WTC11 (cell line): ENCODE results near the gene IZUMO4. TPM values are rescaled to one million over a fixed set of nuclear protein-coding genes. Genes with fewer than 3 reads are reported as not detected.
A peak's percentile ranks its signal among the peaks of the same experiment; 100 is the strongest.

ENCODE experiments used
- ATAC-seq: fragments of 200-7000 bp; cut with Tn5 transposase; 2 replicates; pipeline ENCODE4 v1.10.0; 2021; ENCODE audit warnings: mild to moderate bottlenecking, moderate library complexity
- CTCF ChIA-PET: fragments of 300-600 bp; sonication (Branson Sonifier 250); formaldehyde crosslinking; loops from one replicate; lab custom pipeline; 2021; ENCODE audit warnings: antibody characterized with exemption; lab: Charles Lee
- POLR2A ChIA-PET: fragments of 350-600 bp; sonication (Branson Sonifier 250); formaldehyde crosslinking; loops from one replicate; lab custom pipeline; 2021; ENCODE audit warnings: antibody characterized with exemption; lab: Charles Lee
- DNase-seq: peaks from one replicate; pipeline ENCODE4 v3.0.0; 2021; ENCODE audit warnings: low spot score
- H3K27ac Mint-ChIP-seq: 2 replicates; pipeline ENCODE4 v1.8.0; 2021; ENCODE audit warnings: mixed read lengths
- H3K27me3 Mint-ChIP-seq: 2 replicates; pipeline ENCODE4 v1.8.0; 2021; ENCODE audit warnings: low read depth, mild to moderate bottlenecking, moderate library complexity, mixed read lengths
- H3K36me3 Mint-ChIP-seq: 2 replicates; pipeline ENCODE4 v1.8.0; 2021; ENCODE audit warnings: mixed read lengths
- H3K4me1 Mint-ChIP-seq: 2 replicates; pipeline ENCODE4 v1.8.0; 2022; ENCODE audit warnings: mixed read lengths
- H3K4me3 Mint-ChIP-seq: 2 replicates; pipeline ENCODE4 v1.8.0; 2021; ENCODE audit warnings: mild to moderate bottlenecking, moderate library complexity, mixed read lengths
- H3K9me3 Mint-ChIP-seq: 2 replicates; pipeline ENCODE4 v1.8.0; 2021; ENCODE audit warnings: mixed read lengths
- ATF1 ChIP-seq: sonication (generic); formaldehyde crosslinking; IDR thresholded peaks from 2 replicates; pipeline ENCODE4 v1.8.1; 2023; ENCODE audit warnings: mild to moderate bottlenecking, moderate library complexity, missing genetic modification reagents
- ATF3 ChIP-seq: sonication (generic); formaldehyde crosslinking; conservative IDR thresholded peaks from 2 replicates; pipeline ENCODE4 v1.8.1; 2022; ENCODE audit warnings: mild to moderate bottlenecking, missing genetic modification reagents
- CREM ChIP-seq: sonication (generic); formaldehyde crosslinking; IDR thresholded peaks from 2 replicates; pipeline ENCODE4 v1.8.1; 2022; ENCODE audit warnings: mild to moderate bottlenecking, missing genetic modification reagents, moderate library complexity
- ELF4 ChIP-seq: sonication (generic); formaldehyde crosslinking; IDR thresholded peaks from 2 replicates; pipeline ENCODE4 v1.8.1; 2022; ENCODE audit warnings: low read depth, mild to moderate bottlenecking, moderate library complexity, missing genetic modification reagents
- ESRRA ChIP-seq: sonication (generic); formaldehyde crosslinking; IDR thresholded peaks from 2 replicates; pipeline ENCODE4 v1.8.1; 2022; ENCODE audit warnings: mild to moderate bottlenecking, missing genetic modification reagents, borderline replicate concordance
- FOXJ3 ChIP-seq: sonication (generic); formaldehyde crosslinking; IDR thresholded peaks from 2 replicates; pipeline ENCODE4 v1.9.0; 2021; ENCODE audit warnings: missing genetic modification reagents, mild to moderate bottlenecking, borderline replicate concordance
- FOXK1 ChIP-seq: sonication (generic); formaldehyde crosslinking; IDR thresholded peaks from 2 replicates; pipeline ENCODE4 v1.8.0; 2022; ENCODE audit warnings: mild to moderate bottlenecking, moderate library complexity, missing genetic modification reagents
- GRHL2 ChIP-seq: fragments of 250-450 bp; sonication (Bioruptor Pico); IDR thresholded peaks from 2 replicates; pipeline ENCODE4 v1.8.0; 2022; ENCODE audit warnings: mild to moderate bottlenecking, moderate library complexity; ENCODE audit not compliant: insufficient replicate concordance, severe bottlenecking
- GTF2I ChIP-seq: fragments of 250-450 bp; sonication (Bioruptor Pico); conservative IDR thresholded peaks from 2 replicates; pipeline ENCODE4 v1.4.0; 2021; ENCODE audit warnings: mild to moderate bottlenecking
- HMGA2 ChIP-seq: fragments of 250-450 bp; sonication (Bioruptor Pico); IDR thresholded peaks from 2 replicates; pipeline ENCODE4 v1.4.0; 2021; ENCODE audit warnings: mild to moderate bottlenecking, moderate library complexity
- IRF2 ChIP-seq: sonication (generic); formaldehyde crosslinking; IDR thresholded peaks from 2 replicates; pipeline ENCODE4 v1.8.0; 2022; ENCODE audit warnings: low read depth, missing genetic modification reagents, borderline replicate concordance
- JAZF1 ChIP-seq: fragments of 250-450 bp; sonication (Bioruptor Pico); IDR thresholded peaks from 2 replicates; pipeline ENCODE4 v1.9.0; 2021; ENCODE audit warnings: moderate library complexity, mild to moderate bottlenecking, inconsistent platforms
- NR1H2 ChIP-seq: sonication (generic); formaldehyde crosslinking; IDR thresholded peaks from 2 replicates; pipeline ENCODE4 v1.9.0; 2021; ENCODE audit warnings: mild to moderate bottlenecking, moderate library complexity, missing genetic modification reagents
- PRDM15 ChIP-seq: sonication (generic); formaldehyde crosslinking; IDR thresholded peaks from 2 replicates; pipeline ENCODE4 v1.8.0; 2022; ENCODE audit warnings: missing genetic modification reagents
- RELA ChIP-seq: sonication (generic); formaldehyde crosslinking; IDR thresholded peaks from 2 replicates; pipeline ENCODE4 v1.8.1; 2022; ENCODE audit warnings: missing genetic modification reagents, mild to moderate bottlenecking, borderline replicate concordance
- ZNF121 ChIP-seq: sonication (generic); formaldehyde crosslinking; IDR thresholded peaks from 2 replicates; pipeline ENCODE4 v1.8.0; 2023; ENCODE audit warnings: missing genetic modification reagents
- ZNF219 ChIP-seq: sonication (generic); formaldehyde crosslinking; IDR thresholded peaks from 2 replicates; pipeline ENCODE4 v1.8.0; 2023; ENCODE audit warnings: missing genetic modification reagents, mild to moderate bottlenecking, borderline replicate concordance
- ZNF281 ChIP-seq: sonication (generic); formaldehyde crosslinking; IDR thresholded peaks from 2 replicates; pipeline ENCODE4 v1.8.0; 2023; ENCODE audit warnings: mild to moderate bottlenecking, missing genetic modification reagents
- total RNA-seq: library from RNA; stranded (reverse); gene quantifications from 3 replicates; pipeline ENCODE4 v1.2.3, GENCODE V29; 2021
- TF ChIP-seq, protein P1 (sequence below): sonication (generic); formaldehyde crosslinking; IDR thresholded peaks from 2 replicates; pipeline ENCODE4 v1.8.0; 2022; ENCODE audit warnings: mild to moderate bottlenecking, missing genetic modification reagents
- TF ChIP-seq, protein P2 (sequence below): sonication (generic); formaldehyde crosslinking; IDR thresholded peaks from 2 replicates; pipeline ENCODE4 v1.8.0; 2022; ENCODE audit warnings: mild to moderate bottlenecking, missing genetic modification reagents
- TF ChIP-seq, protein P3 (sequence below): sonication (generic); formaldehyde crosslinking; IDR thresholded peaks from 2 replicates; pipeline ENCODE4 v1.8.0; 2022; ENCODE audit warnings: mild to moderate bottlenecking, missing genetic modification reagents
- TF ChIP-seq, protein P4 (sequence below): sonication (generic); formaldehyde crosslinking; IDR thresholded peaks from 2 replicates; pipeline ENCODE4 v1.8.1; 2022; ENCODE audit warnings: mild to moderate bottlenecking, moderate library complexity, missing genetic modification reagents
- TF ChIP-seq, protein P5 (sequence below): sonication (generic); formaldehyde crosslinking; IDR thresholded peaks from 2 replicates; pipeline ENCODE4 v1.8.1; 2022; ENCODE audit warnings: missing genetic modification reagents, borderline replicate concordance

IZUMO4 gene
- total RNA-seq, 1 experiment from 2014 or later: 1.9 TPM

GRCh38 chr19:2062389-2062729, 34.4 kb upstream of the IZUMO4 start:
- ChIA-PET CTCF (interaction anchor here (0.9 to 1.0 kb wide), 4 partner anchors 8 to 132 kb away, joined by 4 to 5 read pairs (median 4); no protein-coding TSS in a partner anchor), POLR2A (interaction anchor here (0.6 to 0.9 kb wide), 4 partner anchors 10 to 307 kb away, joined by 3 to 4 read pairs (median 3); no protein-coding TSS in a partner anchor)
- Mint-ChIP-seq H3K36me3 (no peaks in the 10 kb centered on the region), H3K4me1 (peaks cover 28% of the 10 kb centered on the region), H3K27ac (peak overlapping the region; percentile 97), H3K27me3 (no peaks in the 10 kb centered on the region), H3K4me3 (peak overlapping the region; percentile 87), H3K9me3 (no peaks in the 10 kb centered on the region)
- no peak for DNase-seq
- TF ChIP-seq CREM (0 out of 2 replicates have a peak, but pooled peaks have one; percentile 35), NR1H2 (CRISPR knock-in tag) (no peak), RELA (CRISPR knock-in tag) (0 out of 2 replicates have a peak, but pooled peaks have one; percentile 33)
- ATAC-seq: no peak

- TF ChIP-seq, protein P1, sequence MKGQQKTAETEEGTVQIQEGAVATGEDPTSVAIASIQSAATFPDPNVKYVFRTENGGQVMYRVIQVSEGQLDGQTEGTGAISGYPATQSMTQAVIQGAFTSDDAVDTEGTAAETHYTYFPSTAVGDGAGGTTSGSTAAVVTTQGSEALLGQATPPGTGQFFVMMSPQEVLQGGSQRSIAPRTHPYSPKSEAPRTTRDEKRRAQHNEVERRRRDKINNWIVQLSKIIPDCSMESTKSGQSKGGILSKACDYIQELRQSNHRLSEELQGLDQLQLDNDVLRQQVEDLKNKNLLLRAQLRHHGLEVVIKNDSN (CRISPR knock-in tag): no peak
- TF ChIP-seq ZNF281 (CRISPR knock-in tag) (no peak), JAZF1 (CRISPR knock-in tag) (no peak), HMGA2 (CRISPR knock-in tag) (no peak), ESRRA (CRISPR knock-in tag) (no peak), ZNF121 (CRISPR knock-in tag) (no peak), ATF3 (CRISPR knock-in tag) (no peak), ELF4 (CRISPR knock-in tag) (no peak), PRDM15 (CRISPR knock-in tag) (no peak), FOXJ3 (no peak), GRHL2 (CRISPR knock-in tag) (no peak), GTF2I (CRISPR knock-in tag) (no peak), FOXK1 (no peak), ATF1 (CRISPR knock-in tag) (no peak), IRF2 (CRISPR knock-in tag) (no peak), ZNF219 (CRISPR knock-in tag) (no peak)
- TF ChIP-seq, protein P2, sequence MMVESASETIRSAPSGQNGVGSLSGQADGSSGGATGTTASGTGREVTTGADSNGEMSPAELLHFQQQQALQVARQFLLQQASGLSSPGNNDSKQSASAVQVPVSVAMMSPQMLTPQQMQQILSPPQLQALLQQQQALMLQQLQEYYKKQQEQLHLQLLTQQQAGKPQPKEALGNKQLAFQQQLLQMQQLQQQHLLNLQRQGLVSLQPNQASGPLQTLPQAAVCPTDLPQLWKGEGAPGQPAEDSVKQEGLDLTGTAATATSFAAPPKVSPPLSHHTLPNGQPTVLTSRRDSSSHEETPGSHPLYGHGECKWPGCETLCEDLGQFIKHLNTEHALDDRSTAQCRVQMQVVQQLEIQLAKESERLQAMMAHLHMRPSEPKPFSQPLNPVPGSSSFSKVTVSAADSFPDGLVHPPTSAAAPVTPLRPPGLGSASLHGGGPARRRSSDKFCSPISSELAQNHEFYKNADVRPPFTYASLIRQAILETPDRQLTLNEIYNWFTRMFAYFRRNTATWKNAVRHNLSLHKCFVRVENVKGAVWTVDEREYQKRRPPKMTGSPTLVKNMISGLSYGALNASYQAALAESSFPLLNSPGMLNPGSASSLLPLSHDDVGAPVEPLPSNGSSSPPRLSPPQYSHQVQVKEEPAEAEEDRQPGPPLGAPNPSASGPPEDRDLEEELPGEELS (CRISPR knock-in tag): no peak
- TF ChIP-seq, protein P3, sequence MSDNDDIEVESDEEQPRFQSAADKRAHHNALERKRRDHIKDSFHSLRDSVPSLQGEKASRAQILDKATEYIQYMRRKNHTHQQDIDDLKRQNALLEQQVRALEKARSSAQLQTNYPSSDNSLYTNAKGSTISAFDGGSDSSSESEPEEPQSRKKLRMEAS (CRISPR knock-in tag): no peak
- TF ChIP-seq, protein P4, sequence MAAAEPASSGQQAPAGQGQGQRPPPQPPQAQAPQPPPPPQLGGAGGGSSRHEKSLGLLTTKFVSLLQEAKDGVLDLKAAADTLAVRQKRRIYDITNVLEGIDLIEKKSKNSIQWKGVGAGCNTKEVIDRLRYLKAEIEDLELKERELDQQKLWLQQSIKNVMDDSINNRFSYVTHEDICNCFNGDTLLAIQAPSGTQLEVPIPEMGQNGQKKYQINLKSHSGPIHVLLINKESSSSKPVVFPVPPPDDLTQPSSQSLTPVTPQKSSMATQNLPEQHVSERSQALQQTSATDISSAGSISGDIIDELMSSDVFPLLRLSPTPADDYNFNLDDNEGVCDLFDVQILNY (CRISPR knock-in tag): no peak
- TF ChIP-seq, protein P5, sequence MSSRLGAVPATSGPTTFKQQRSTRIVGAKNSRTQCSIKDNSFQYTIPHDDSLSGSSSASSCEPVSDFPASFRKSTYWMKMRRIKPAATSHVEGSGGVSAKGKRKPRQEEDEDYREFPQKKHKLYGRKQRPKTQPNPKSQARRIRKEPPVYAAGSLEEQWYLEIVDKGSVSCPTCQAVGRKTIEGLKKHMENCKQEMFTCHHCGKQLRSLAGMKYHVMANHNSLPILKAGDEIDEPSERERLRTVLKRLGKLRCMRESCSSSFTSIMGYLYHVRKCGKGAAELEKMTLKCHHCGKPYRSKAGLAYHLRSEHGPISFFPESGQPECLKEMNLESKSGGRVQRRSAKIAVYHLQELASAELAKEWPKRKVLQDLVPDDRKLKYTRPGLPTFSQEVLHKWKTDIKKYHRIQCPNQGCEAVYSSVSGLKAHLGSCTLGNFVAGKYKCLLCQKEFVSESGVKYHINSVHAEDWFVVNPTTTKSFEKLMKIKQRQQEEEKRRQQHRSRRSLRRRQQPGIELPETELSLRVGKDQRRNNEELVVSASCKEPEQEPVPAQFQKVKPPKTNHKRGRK: no peak
- ChIA-PET POLR2A (interaction anchor here (0.9 kb wide), 1 partner anchor 11 kb away, joined by 3 read pairs; no protein-coding TSS in a partner anchor), CTCF (interaction anchor here (0.6 to 1.2 kb wide), 2 partner anchors 10 to 11 kb away, joined by 3 to 5 read pairs; no protein-coding TSS in a partner anchor)
- no peaks in the 10 kb centered on the region for H3K36me3 Mint-ChIP-seq
- ATAC-seq (no peak), DNase-seq (no peak)
- H3K4me1 Mint-ChIP-seq: peaks cover 28% of the 10 kb centered on the region
- peak overlapping the region; percentile 87 for H3K4me3 Mint-ChIP-seq
- H3K27ac Mint-ChIP-seq: peak overlapping the region; percentile 97
- H3K27me3 Mint-ChIP-seq: no peaks in the 10 kb centered on the region
- no peaks in the 10 kb centered on the region for H3K9me3 Mint-ChIP-seq
Measured at GRCh38 chr19:2062770-2063169, 33.9 kb upstream of the IZUMO4 start.
